NCI-H128 (cell line): Measurements from ENCODE around the gene TENM4.
A peak's percentile ranks its signal among the peaks of the same experiment; 100 is the strongest.
"Not testable (repeated sequence)": the region's sequence is repeated elsewhere in the genome, so short reads cannot be mapped to it uniquely, and the experiment has no call there.

ENCODE experiments used
- DNase-seq: peaks from one replicate; lab custom pipeline; 2025; ENCODE audit not compliant: unreplicated experiment; lab: John Stamatoyannopoulos, UW

Gene TENM4

DNA sequence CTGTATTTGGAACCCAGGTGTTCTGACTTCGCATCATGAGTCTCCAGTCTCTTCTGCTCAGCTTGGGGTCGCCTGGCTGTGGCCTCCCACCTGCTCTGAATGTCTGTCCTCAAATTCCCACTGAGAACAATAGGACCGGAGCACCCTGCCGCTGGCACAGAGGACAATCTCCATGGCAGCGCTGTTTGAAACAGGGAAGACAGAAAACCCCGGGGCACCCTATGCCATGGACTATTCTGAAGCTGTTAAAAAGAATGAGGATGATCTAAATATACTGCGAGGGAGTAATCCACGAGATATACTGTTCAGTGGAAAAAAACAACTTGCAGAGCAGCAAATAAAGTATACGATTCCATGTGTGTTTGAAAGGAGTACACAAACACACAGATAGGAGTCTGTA is 450.6 kb downstream of the TENM4 start:
- DNase-seq, result no peak

DNA sequence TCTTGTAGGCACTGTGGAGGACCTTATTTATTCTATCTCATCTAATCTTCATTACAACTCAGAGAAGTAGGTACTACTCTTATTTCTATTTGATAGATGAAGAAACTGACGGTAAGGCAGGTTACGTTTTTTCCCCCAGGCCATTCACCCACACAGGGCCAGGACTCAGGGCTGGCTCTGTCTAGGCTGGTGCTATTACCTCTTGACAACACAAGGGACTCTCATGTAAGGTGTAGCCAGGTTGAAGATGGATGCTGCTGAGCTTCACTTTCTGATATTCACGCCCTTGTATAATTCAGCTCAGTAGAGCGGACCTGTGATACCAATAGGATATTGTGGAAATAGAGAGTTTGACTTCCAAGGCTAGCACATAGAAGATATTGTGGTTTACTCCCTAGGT is 453.1 kb downstream of the TENM4 start:
- no peak for DNase-seq

GRCh38 chr11:78986305-78986704 is 454.5 kb downstream of the TENM4 start:
- DNase-seq, result no peak

DNA sequence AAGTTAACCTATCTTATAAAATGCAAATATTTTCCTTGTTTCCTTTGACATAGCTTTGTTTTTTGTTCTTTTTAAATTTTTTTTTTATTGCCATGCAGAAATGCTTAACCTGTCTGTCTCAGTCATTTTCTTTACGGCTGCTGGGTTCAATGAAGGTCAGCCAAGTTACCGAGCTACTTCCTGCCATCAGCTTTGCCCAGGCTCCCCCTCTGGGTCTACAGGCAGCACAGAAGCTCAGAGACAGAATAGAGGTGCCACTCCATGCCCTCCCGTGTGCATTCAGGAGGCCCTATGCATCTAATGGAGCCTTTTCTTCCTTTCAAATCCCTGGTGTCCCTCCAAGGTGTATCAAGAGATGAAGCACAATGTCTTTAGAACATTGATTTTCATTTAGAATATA is 455.2 kb downstream of the TENM4 start:
- no peak for DNase-seq

DNA sequence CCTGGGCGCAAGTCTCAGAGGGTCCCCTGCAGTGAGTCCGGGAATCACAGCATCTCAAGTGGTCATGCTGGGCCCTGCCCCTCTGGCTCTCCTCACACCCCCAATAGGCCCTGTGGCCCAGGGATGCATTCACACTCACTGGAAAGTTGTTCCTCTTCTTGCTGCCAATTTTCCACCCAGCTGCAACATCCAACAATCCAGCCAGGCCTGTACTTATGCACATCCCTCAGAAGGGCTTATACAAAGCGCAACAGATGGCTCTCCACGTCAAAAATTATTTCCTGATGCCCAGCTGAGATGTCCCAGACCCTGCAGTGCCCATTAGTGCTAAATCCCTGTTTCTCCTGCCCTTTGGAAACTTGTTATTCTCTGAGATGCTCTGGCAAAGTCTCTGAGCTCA is 458.4 kb downstream of the TENM4 start:
- no peak for DNase-seq

DNA sequence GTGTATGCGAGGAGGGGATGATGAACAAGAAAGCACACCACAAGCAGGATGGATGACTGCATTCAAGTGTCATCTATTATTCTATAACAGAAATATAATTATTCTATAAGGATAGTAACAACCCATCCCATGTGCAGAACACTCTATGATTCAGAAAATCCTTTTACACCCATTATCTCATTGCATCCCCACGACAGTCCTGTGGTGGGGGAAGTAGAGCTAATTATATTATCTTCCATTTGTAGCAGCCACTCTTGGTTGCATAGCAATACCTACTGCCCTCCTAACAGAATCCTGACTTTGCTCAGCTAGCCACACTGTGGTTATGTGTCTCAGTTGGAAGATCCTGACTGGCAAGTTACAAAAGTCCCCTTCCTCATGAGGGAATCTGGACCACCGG is 459.7 kb downstream of the TENM4 start:
- no peak for DNase-seq

- no peak for DNase-seq
These were observed 462.0 kb downstream of the TENM4 start for GRCh38 chr11:78978831-78979230.

DNA sequence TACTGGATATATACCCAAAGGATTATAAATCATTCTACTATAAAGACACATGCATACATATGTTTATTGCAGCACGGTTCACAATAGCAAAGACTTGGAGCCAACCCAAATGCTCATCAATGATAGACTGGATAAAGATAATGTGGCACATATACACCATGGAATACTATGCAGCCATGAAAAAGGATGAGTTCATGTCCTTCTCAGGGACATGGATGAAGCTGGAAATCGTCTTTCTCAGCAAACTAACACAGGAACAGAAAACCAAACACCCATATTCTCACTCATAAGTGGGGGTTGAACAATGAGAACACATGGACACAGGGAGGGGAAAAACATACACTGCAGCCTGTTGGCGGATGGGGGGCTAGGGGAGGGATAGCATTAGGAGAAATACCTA is 463.0 kb downstream of the TENM4 start:
- DNase-seq, result not testable (repeated sequence)

- DNase-seq, result no peak
These were observed 463.8 kb downstream of the TENM4 start for GRCh38 chr11:78977009-78977408.

- no peak for DNase-seq
These were observed 465.7 kb downstream of the TENM4 start for GRCh38 chr11:78975081-78975480.

GRCh38 chr11:78973876-78974275 is 467.0 kb downstream of the TENM4 start:
- no peak for DNase-seq

DNA sequence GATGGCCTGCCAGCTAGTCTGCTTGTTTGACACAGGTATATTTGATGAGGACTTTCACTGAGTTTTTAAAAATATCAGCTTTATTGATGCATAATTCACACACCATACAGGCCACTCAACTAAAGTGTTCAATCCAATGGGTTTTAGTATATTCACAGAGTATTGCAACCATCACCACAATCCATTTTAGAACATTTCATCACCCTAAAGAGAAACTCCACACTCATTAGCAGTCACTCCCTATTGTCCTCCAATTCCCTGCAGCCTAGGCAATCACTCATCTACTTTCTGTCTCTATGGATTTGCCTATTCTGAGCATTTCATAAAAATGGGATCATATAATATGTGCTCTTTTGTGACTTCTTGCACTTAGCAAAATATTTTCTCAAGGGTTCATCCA is 468.2 kb downstream of the TENM4 start:
- DNase-seq, result no peak

GRCh38 chr11:78972177-78972576 is 468.7 kb downstream of the TENM4 start:
- DNase-seq, result no peak

- no peak for DNase-seq
These were observed 473.0 kb downstream of the TENM4 start for GRCh38 chr11:78967811-78968210.

GRCh38 chr11:78965432-78965831 is 475.4 kb downstream of the TENM4 start:
- DNase-seq, result no peak

DNA sequence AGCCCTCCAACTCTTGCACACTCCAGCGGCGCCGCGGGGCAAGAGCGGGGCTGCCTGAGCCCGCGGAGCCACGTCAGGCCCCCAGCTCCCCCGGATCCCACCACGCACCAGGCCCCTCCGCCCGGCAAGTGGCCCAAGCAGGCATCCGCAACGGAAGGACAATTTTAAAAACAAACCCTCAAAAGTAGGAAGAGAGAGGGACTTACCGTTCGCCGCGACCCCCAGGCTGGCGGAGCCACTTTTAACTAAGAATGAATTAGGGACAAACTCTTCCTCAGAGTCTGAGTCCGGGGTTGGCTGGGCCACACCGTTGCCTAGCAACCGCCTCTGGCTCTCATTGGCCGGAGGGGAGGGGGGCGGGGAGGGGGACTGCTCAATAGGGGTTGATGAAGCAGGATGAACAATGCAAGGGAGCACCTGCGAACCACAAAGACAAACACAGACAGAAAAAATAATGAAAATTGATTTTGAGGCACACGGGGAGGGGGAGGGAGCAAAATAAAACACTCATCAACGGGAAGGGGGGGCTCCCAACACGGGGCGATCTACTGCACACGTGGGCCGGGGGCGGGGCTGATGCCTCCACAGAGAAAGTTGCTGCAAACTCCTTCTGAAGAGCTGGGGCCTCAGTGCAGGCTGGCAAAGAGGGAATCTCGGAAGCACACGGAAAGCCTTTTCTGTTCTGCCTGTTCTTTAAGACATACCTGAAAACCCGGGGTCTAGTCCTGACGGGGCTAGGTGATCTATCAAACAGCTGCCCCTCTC is 478.7 kb downstream of the TENM4 start:
- DNase-seq, result peak; percentile 75

DNA sequence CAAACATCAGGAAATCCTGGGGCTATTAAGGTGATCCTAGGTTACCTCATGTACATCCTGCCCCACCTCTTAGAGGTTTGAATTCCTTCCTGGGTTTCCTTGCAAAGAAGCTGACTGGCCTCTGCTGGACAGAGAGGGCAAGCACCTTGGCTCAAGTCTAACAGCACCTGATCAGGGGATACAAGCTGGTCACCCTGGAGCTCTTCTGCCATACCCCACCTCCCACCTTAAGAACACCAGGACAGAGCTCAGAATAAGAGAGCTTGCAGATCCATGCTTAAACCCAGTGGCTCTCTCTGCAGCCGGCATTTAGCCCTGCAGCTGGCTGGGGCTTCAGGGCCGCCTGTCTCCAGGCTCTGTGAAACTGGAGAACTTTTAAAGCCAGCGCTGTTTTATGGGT is 479.6 kb downstream of the TENM4 start:
- no peak for DNase-seq

- no peak for DNase-seq
These were observed 482.4 kb downstream of the TENM4 start for GRCh38 chr11:78958444-78958843.

DNA sequence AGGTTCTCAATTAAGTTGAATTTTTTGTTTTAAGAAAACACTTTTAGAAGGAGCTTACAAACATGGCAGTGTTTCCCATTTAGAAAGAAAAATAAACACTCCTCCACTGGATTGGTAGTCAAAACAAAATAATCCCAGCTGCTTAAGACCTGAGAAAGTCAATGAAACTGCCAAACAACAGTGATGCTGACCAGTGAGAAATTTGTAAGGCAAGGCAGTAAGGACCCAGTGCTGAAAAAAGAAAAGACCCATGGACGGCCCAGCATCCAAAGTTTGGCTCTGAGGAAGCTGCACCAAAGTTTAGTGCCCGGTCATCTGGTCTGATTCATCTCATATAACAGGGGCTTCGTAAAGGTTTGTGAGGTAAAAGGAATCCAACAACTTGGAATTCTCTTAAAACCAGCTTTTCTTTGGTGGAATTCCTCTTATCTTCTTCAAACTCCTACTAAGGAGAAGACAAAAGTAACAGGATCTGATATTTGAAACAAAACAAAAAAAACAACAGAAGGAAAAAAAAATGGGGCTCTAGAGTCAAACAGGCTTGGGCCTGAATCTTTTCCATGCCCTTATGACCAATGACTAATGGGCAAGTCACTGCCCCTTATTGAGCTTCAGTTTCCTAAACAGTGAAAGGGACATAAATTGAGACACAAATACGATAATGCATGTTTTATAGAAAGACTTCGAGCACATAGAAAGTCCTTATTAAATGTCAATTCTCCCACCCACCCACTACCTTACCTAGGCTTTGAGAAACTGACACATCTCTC is 483.2 kb downstream of the TENM4 start:
- DNase-seq, result no peak

DNA sequence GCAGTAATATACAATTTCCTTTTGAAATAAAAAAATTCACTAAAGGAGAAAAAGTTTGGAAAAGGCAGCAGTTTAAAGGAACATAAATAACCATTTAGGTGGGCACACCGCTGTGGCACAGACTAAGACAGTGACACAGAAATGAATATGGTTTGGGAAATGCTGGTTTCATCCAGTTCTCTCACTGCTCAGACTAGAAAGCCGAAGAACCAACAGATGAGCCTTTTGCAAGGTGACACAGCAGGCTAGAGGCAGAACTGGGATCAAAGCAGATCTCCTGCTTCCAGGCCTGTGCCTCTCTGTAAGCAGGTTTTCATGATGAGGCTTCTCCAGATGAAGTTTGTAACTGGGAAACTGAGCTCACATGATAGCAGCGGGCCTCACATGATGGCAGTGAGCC is 486.1 kb downstream of the TENM4 start:
- no peak for DNase-seq

- DNase-seq, result no peak
These were observed 486.6 kb downstream of the TENM4 start for GRCh38 chr11:78954261-78954660.

- DNase-seq, result no peak
These were observed 487.9 kb downstream of the TENM4 start for GRCh38 chr11:78952890-78953289.

- no peak for DNase-seq
These were observed 488.7 kb downstream of the TENM4 start for GRCh38 chr11:78952175-78952574.
